Measurements from ENCODE around the gene CBX1.

- TF ChIP-seq POLR2A (IDR thresholded peaks at IDR 0.05) (no peak), CTCF (IDR thresholded peaks at IDR 0.05) (no peak), POLR2AphosphoS5 (IDR thresholded peaks at IDR 0.05) (no peak)
Observed at GRCh38 chr17:48070195-48070594, 31.1 kb downstream of the CBX1 start.
